ENCODE results near the gene EIF3I.

EIF3I gene

DNA sequence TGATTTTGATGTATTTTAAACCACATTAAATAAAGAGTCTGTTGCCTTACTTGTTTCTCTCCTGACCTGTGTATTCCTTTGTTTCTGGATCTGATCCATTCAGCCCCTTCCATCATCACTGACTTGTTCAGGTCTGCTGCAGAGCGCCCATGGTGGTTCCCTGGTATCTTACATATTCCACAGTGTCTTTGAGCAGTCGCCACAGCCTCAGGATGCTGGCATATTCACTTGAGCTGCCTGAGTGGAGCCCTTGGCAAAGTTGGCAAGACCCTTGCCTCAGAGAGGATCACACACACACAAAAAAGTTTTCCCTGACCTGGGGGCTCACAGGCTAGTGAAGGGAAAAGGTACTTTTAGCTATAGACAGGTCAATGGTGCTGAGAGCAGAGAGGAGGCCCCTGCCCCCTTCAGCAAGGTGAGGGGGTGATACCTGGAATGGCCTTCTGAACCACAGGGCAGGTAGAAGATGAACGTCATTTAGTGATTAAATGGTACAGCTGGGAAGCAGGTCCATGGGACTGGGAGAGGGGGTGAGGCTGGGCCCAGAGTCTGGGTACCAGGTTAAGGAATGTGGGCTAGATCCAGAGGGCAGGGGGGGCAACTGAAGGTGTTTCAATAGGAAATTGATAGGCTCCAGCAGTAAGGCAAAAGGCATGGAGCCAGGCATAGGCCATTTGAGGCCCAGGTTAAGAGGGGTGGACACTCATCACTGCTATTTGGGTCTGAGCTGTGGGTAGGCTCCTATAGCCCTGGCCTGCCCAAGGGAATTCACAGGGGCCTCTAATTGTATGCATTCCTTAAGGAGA is 23.8 kb upstream of the EIF3I start:
- no peak for DNase-seq (ENCODE audit: low read depth in 2 of 2)

- DNase-seq (ENCODE audit: low read depth in 2 of 2) = no peak
Observed at GRCh38 chr1:32199043-32199716, 23.0 kb upstream of the EIF3I start.

DNA sequence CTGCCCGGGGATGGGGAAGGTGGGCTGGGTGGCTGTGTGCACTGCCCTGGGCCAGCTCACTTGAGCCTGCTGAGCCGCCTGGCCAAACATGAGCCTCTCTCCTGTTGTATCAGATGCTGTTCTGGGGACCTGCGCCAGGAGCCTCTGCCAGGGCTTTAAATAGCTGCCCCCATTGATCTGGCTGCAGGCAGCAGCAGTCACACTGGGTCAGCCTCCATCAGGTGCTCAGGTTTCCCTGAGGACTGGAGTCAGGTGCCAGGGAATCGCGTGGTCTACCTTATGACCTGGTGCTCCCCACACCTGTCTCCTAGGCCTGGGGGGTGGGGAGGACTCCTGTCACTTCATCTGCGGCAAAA is 22.5 kb upstream of the EIF3I start:
- DNase-seq (ENCODE audit: low read depth in 2 of 2) = no peak

GRCh38 chr1:32200226-32201010 is 21.8 kb upstream of the EIF3I start, which contains the start of gene CCDC28B:
Gene CCDC28B (plus strand): TSS chr1:32200595. CDS start chr1:32201936, 1,341 bp downstream.
- no peak for DNase-seq (ENCODE audit: low read depth in 2 of 2)

DNA sequence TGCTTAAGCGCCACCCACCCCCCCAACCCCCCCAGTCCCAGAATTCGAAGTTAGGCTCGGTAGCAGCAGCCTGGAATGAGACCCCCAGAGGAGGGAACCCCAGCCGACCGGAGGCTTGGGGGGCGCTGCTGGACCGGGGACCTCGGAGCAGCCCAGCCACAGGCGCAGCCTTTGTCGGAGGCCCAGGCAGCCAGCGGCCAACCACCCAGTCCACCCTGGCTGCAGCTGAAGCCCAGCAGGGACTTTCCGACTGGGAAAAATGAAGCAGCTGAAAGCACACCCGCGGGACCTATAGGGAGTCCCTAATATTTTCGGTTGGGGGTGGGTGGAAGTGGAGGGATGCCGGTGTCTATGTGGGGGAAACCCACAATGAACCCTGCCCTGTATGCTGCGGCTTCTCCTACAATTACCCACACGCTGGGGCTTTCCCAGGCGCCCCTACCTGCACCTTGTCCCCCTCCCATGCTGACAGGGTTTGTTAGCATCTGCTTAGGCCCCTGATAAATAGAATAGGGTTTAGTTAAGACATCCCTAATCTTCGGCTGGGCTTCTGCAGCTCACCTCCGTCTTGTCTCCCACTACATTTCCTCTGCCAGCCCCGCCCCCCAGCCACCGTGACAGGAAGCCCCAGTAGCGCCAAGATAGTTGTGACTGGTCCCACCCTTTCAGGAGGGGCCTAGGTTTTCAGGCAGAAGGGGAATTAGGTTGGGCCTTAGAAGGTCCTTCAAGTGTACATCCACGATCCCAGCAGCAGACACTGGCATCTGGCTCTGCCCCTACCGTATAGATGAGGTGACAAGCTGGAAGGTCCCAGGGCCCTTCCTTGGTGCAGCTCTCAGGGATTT is 21.0 kb upstream of the EIF3I start:
- DNase-seq (ENCODE audit: low read depth in 2 of 2) = peak in 1 of 2 donors; percentile 20

- DNase-seq (ENCODE audit: low read depth in 2 of 2) = no peak
Observed at GRCh38 chr1:32204943-32205361, 17.3 kb upstream of the EIF3I start.

DNA sequence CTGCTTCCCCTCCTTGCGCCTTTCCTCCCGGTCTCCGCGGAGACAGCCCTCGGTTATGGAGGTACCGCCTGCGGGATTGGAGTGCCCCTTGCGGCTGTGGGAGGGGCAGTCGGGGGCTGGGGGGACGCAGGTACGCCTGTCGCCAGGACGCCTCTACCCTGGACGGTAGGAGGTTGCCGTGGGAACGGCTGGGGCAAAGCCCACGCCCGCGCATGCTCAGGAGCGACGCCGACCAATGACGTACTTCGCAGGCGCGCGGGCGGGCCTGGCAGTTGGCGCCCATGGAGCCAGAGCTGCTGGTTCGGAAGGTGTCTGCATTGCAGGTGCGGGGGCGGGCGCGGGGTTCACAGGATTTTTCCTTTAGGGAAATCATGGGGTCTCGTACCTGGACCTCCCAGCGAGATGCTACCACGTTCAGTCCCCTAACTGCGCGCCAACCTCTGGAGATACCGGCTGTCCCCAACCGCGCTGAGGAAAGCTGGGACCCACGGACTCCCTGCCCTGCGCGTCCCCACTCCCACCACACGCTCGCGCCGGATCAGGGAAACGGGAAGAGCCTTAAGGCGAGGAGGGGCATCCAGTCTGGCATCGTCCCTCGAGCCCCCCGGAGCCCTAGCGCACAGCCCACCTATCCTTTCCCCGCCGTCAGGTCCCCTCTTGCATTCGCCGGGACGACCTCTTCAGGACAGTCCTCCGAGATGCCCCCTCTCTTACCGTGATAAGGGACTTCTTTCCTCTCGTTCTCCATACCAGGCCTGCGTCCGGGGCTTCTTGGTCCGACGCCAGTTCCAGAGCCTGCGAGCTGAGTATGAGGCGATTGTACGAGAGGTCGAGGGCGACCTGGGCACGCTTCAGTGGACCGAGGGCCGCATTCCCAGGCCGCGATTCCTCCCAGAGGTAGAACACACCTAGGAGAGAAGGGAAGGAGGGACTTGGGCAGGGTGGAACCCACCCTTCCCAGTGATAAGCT is 16.5 kb upstream of the EIF3I start, which contains the start of gene IQCC:
IQCC (plus strand) TSS at position 271 of the 970 bp plus-strand sequence; CDS start at position 282, 11 bp downstream.
- peak; percentile 60 to 68 for DNase-seq (ENCODE audit: low read depth in 2 of 2)

- DNase-seq (ENCODE audit: low read depth in 2 of 2) = no peak
Observed at GRCh38 chr1:32208469-32208868, 13.7 kb upstream of the EIF3I start.

DNA sequence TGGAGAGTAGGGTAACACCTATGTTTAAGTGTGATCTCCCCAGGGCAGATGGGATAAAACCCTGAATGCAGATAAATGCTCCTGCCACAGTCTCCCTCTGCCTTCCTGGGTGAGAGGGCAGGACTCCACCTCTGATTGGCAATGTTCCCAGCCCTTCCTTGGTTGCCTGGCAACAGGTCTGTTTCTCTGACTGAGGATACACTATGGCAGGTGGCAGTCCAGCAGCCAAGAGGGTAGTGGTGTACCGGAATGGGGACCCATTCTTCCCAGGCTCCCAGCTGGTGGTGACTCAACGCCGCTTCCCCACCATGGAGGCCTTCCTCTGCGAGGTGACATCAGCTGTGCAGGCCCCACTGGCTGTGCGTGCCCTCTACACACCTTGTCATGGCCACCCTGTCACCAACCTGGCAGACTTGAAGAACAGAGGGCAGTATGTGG is 13.3 kb upstream of the EIF3I start, which contains the start of gene DCDC2B:
DCDC2B (plus strand) TSS at position 199 of the 438 bp plus-strand sequence; CDS start at position 204, 5 bp downstream.
- DNase-seq (ENCODE audit: low read depth in 2 of 2) = no peak

GRCh38 chr1:32215629-32216480 is 6.4 kb upstream of the EIF3I start:
- DNase-seq (ENCODE audit: low read depth in 2 of 2) = peak in 1 of 2 donors; percentile 15

- DNase-seq (ENCODE audit: low read depth in 2 of 2) = no peak
Observed at GRCh38 chr1:32216566-32216965, 5.6 kb upstream of the EIF3I start.

DNA sequence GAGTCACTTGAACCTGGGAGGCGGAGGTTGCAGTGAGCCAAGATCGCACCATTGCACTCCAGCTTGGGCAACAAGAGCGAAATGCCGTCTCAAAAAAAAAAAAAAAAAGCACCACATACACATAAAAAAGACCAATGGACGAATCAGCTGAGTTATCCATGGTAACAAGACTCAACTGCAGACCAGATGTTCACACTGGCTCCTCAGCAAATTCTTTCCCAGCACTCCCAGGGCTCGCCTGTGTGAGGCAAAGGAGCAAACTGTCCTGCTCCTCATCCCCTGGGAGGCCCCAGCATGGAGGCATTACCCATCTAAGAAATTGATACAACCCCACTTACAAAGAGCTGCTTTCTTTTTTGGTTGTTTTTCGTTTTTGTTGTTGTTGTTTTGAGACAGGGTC is 3.2 kb upstream of the EIF3I start:
- DNase-seq (ENCODE audit: low read depth in 2 of 2) = no peak

DNA sequence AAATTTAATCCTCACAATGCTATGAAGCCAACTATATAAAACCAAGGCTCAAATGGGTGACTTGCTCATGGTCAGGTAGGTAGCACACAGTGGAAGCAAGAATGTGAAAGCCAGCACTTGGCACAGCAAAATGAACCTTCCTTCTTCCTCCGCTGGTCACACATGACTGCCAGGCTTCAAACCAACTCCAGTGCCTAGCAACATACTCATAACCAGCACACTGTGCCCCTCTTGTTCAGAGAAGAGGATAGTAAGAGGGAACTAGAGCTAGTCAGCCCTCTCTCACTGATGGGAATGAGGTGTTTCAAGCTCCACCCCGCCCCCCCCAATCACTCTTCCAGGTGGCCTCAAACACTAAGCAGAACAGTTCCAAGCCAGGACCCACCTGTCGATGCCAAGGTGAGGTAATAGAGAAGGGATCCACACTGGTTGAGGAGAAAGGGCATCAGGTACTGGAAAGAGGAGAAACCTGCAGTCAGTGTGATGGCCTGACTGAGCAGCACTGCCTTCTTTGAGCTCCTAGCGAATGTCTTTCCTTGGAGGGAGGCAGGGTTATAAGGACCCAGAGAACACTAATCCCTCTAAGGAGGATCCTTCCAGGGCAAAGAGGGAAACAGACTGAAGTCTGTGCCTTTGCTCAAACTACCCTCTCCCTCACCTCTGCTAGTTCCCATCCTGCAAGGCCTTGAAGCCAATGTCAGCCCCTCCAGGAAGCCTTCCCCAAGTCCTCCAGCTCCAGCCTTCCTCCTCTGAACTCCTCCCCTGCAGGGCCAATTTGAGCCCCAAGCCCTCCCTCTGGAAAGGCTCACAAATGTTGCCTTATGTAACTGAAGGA is 1.2 kb upstream of the EIF3I start:
- DNase-seq (ENCODE audit: low read depth in 2 of 2) = no peak

DNA sequence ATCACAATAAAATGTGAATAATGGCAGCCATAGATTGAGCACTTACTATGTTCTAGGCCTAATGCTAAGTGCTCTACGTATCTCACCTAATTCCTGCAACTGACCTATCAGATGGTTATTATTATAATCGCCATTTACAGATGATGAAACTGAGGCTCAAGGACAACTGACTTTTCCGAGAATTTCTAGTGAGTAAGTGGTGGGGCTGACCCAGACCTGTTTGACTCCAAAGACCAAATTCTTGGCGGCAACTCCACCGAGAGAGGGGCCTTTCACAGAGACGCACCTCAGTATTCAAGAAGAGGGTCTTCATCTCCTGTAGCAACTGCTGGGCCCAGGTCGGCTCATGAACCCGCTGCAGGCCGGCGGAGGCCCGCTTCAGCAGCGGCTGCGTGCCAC is 627 bp upstream of the EIF3I start:
- DNase-seq (ENCODE audit: low read depth in 2 of 2) = no peak

DNA sequence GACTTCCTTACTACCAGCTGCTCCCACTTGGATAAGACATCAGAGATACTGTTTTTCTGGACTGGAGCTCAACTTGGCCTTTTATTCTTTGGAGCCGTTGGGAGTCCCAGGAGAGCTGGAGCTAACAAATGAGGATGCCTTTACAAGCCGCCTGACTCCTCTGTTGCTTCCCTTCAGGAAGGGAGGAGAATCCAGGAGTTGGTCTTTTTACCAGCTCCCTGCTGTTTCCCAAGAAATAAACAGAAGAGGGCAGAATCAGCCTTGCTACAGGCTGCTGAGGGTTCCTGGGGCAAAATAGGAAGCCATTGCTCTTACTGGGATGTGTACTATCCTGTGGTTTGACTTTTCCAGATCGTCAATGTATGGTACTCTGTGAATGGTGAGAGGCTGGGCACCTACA is 1.5 kb downstream of the EIF3I start:
- no peak for DNase-seq (ENCODE audit: low read depth in 2 of 2)

- DNase-seq (ENCODE audit: low read depth in 2 of 2) = no peak
Observed at GRCh38 chr1:32224285-32224684, 2.1 kb downstream of the EIF3I start.

DNA sequence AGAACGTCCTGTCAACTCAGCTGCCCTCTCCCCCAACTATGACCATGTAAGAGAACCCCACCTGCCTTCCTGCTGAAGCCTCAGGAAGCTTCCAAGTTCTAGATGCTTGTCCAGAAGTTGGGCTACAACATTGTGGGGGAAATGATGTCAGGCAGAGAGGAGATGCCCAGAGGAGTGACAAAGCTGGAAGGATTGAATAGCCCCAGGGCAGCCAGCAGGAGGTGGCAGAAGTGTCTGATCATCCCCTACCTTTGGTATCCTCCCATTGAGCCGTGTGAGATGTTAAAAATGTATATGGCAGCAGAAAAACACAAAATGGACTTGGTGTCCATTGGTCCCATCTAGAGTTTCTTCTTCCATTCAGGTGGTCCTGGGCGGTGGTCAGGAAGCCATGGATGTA is 6.6 kb downstream of the EIF3I start:
- no peak for DNase-seq (ENCODE audit: low read depth in 2 of 2)

GRCh38 chr1:32231843-32232432 is 9.7 kb downstream of the EIF3I start:
- no peak for DNase-seq (ENCODE audit: low read depth in 2 of 2)

Data from stimulated activated CD4-positive, alpha-beta T cell treated with anti-CD3 and anti-CD28 coated beads, Interleukin-1b, Interleukin-23, amount 100 ng/mL, for 1 hour (primary cell).